ENCODE data around the gene DIP2C.

The DIP2C gene

DNA sequence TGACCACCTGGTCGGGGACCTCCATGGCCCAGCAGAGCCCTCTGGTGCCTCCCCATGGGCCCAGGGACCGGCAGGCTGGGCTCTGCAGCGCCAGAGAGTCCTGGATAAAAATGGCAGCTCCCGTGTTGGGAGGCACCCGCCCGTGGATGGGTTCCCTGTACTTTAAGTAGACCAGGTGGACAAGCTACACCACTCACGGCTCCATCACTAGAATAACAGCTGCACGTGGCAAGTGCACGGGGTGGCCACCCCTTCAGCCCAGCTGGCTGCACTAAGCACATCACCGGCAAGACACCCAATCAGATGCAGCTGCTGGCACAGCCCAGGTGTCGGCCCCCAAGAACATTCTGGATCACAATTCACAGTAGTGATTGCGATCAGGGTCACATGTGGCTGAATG, 69.8 kb downstream of the DIP2C start:
- TF ChIP-seq, protein P1, sequence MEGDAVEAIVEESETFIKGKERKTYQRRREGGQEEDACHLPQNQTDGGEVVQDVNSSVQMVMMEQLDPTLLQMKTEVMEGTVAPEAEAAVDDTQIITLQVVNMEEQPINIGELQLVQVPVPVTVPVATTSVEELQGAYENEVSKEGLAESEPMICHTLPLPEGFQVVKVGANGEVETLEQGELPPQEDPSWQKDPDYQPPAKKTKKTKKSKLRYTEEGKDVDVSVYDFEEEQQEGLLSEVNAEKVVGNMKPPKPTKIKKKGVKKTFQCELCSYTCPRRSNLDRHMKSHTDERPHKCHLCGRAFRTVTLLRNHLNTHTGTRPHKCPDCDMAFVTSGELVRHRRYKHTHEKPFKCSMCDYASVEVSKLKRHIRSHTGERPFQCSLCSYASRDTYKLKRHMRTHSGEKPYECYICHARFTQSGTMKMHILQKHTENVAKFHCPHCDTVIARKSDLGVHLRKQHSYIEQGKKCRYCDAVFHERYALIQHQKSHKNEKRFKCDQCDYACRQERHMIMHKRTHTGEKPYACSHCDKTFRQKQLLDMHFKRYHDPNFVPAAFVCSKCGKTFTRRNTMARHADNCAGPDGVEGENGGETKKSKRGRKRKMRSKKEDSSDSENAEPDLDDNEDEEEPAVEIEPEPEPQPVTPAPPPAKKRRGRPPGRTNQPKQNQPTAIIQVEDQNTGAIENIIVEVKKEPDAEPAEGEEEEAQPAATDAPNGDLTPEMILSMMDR (IDR thresholded peaks at IDR 0.05; ENCODE audit: insufficient read depth, low read length, poor library complexity, severe bottlenecking) = no peak
- no peaks in the 10 kb centered on the region for H3K36me3 ChIP-seq (ENCODE audit: control insufficient read depth, insufficient read depth, low read length)
- no peak overlapping the region for H3K4me3 ChIP-seq (replicated peaks; ENCODE audit: low read depth, low read length)
- no peak for DNase-seq (ENCODE audit: extremely low read depth, insufficient read length)
- peaks cover 2% of the 10 kb centered on the region; the same call in 1 of the 2 replicates for H3K27me3 ChIP-seq (replicated peaks; ENCODE audit: control insufficient read depth, insufficient read depth, low read length)

DNA sequence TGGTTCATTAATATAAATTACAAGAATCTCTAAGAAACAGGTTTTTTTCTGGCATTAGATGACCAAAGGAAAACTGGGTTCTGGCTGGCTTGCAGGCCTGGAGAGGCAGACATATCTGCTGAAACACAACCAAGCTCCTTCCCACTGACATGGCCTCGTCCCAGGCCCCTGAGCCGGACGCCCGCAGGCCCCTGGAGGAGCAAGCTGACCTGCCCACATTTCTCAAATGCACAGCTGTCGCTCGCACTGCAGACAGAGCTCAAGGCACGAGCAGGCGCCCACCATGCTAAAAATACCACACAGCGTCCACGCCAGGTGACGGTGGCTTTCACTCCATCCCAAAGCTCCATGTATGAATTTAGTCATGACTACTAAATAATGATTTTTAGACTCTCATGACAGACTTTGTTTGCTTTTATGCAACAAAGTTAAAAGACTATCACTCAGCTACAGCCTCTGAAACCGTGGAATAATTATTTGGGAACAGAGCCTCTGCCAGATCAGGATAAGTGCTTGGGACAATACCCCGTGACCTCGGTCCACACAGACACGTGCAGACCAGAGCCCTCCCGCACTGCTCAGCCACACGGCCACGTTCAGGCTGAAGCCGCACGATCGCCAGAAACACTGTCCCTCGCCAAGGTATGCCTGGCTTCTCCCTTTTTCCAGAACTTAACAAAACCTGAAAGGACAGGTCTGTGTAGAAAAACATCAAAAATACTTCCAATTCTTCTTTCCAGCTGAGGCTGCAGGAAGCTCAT, 71.1 kb downstream of the DIP2C start:
- Histone ChIP-seq H3K27me3 (replicated peaks; ENCODE audit: control insufficient read depth, insufficient read depth, low read length) (peaks cover 2% of the 10 kb centered on the region; the same call in 1 of the 2 replicates), H3K4me3 (replicated peaks; ENCODE audit: low read depth, low read length) (no peak overlapping the region), H3K36me3 (ENCODE audit: control insufficient read depth, insufficient read depth, low read length) (no peaks in the 10 kb centered on the region)
- DNase-seq (ENCODE audit: extremely low read depth, insufficient read length) = no peak
- TF ChIP-seq, protein P1 (IDR thresholded peaks at IDR 0.05; ENCODE audit: insufficient read depth, low read length, poor library complexity, severe bottlenecking) = no peak

DNA sequence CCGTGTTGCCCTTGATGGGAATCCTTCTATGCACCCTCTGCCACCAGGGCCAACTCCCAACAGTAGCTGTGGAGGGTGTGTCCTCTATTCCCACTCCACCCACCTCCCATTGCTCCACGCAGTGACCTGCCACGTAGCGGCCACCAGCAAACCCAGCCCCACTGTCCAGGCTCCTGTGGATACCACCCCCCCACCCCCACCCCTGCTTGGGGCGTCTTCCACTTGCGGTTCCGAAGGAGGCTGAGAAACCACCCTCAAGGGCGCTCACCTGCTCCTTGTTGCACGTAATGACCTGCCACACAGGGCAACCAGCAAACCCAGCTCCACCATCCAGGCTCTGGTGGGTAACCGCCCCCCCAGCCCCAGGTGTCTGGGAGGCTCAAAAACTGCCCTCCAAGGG, 72.0 kb downstream of the DIP2C start:
- TF ChIP-seq, protein P1 (IDR thresholded peaks at IDR 0.05; ENCODE audit: insufficient read depth, low read length, poor library complexity, severe bottlenecking) = no peak
- H3K4me3 ChIP-seq (replicated peaks; ENCODE audit: low read depth, low read length) = no peak overlapping the region
- DNase-seq (ENCODE audit: extremely low read depth, insufficient read length) = no peak
- H3K27me3 ChIP-seq (replicated peaks; ENCODE audit: control insufficient read depth, insufficient read depth, low read length) = peaks cover 2% of the 10 kb centered on the region; the same call in 1 of the 2 replicates
- H3K36me3 ChIP-seq (ENCODE audit: control insufficient read depth, insufficient read depth, low read length) = no peaks in the 10 kb centered on the region

DNA sequence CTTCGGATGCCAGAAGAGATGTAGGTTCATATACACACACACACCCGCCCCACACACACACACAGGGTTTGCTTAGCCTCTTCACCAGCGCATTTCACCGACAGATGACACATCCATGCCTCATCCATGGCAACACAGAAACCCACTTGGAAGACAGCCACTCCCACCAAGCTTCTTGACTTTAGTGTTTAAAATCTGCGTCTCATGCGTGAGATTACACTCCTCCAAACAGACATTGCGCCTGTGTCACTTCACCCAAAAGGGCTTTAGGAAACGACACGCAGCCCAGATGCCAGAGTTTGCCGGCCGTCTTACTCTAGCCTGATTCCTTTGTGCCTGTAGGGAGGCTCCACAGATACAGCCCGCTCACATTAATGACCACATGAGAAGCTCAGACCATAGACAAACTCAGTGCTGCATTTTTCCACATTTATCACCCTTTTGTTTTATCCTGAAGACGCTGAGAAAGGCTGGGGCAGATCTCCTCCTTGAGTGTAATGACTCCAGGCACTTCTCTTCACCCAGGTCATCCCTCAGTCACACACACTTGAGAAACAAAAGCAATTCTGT, 73.8 kb downstream of the DIP2C start:
- H3K36me3 ChIP-seq (ENCODE audit: control insufficient read depth, insufficient read depth, low read length) = no peaks in the 10 kb centered on the region
- peaks cover 1% of the 10 kb centered on the region; the same call in 1 of the 2 replicates for H3K27me3 ChIP-seq (replicated peaks; ENCODE audit: control insufficient read depth, insufficient read depth, low read length)
- TF ChIP-seq, protein P1 (IDR thresholded peaks at IDR 0.05; ENCODE audit: insufficient read depth, low read length, poor library complexity, severe bottlenecking) = no peak
- DNase-seq (ENCODE audit: extremely low read depth, insufficient read length) = no peak
- H3K4me3 ChIP-seq (replicated peaks; ENCODE audit: low read depth, low read length) = no peak overlapping the region

DNA sequence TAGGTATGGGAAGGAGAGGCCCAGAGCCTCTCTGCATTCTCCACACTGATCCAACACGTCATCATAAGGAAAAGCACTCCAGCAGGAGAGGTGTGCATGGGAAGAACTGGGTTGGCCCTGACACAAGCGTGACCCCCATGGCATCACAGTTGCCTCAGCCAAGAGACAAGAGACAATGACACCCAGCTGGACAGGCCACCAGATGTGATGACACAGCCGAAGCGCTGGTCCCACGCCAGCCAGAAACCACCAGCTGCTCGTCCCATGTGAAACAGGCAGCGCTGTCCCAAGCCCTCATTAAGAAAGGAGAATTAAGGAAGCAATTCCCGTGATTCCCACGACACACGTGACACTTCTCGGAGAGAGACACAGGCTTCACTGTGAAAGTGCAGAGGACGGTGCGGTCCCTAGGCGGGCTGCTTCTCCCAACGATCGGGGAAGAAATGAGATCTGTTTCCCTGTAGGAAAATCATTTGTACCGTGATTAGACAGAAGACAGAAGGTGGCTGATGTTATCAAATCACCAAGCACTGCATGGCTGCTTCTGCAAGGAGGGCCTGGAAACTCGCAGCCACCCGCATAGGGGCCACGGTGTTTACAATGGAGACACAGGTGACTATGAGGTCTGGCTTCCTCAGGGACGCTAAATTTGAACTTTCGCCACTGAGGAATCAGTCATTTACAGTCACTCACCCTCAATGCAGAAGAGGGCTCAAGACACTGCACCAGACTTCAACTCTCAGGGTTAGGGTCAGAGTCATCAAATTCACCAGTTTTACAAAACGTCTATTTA, 74.5 kb downstream of the DIP2C start:
- H3K27me3 ChIP-seq (replicated peaks; ENCODE audit: control insufficient read depth, insufficient read depth, low read length) = peaks cover 1% of the 10 kb centered on the region; the same call in 1 of the 2 replicates
- DNase-seq (ENCODE audit: extremely low read depth, insufficient read length) = no peak
- no peaks in the 10 kb centered on the region for H3K36me3 ChIP-seq (ENCODE audit: control insufficient read depth, insufficient read depth, low read length)
- H3K4me3 ChIP-seq (replicated peaks; ENCODE audit: low read depth, low read length) = no peak overlapping the region
- TF ChIP-seq, protein P1 (IDR thresholded peaks at IDR 0.05; ENCODE audit: insufficient read depth, low read length, poor library complexity, severe bottlenecking) = no peak
